Psoas muscle (tissue), 8 donors: ENCODE data around the gene TMEM234. TPM values are rescaled to one million over a fixed set of nuclear protein-coding genes. Genes with fewer than 3 reads are reported as not detected.
"Not testable (repeated sequence)": the region's sequence is repeated elsewhere in the genome, so short reads cannot be mapped to it uniquely, and the experiment has no call there.

ENCODE experiments used
- ATAC-seq, 4 donors: fragments of 200-7000 bp; cut with Tn5 transposase; one replicate each; pipeline ENCODE4 v1.9.1; 2020; ENCODE audit warnings: moderate library complexity in 3 of 4, mild to moderate bottlenecking in 2 of 4
- DNase-seq, 2 donors: peaks; one replicate each; pipeline ENCODE4 v3.0.0-alpha.2; 2020
- H3K27ac ChIP-seq: fragments of 200-600 bp; one replicate; pipeline ENCODE4 v1.8.0; 2022
- H3K27me3 ChIP-seq, 3 donors: fragments of 200-600 bp in 1 of 3; one replicate each; pipeline versions ENCODE4 v1.6.1 to v1.8.0; 2013 to 2022; ENCODE audit warnings: low read length in 2 of 3, mild to moderate bottlenecking in 2 of 3, moderate library complexity in 1 of 3; ENCODE audit not compliant: insufficient read depth in 3 of 3
- H3K36me3 ChIP-seq, 2 donors: fragments of 200-600 bp in 1 of 2; one replicate each; pipeline versions ENCODE4 v1.6.1 to v1.8.0; 2013 to 2022; ENCODE audit warnings: low read depth in 1 of 2, mild to moderate bottlenecking in 1 of 2, moderate library complexity in 1 of 2; ENCODE audit not compliant: insufficient read depth in 1 of 2
- H3K4me1 ChIP-seq: fragments of 200-600 bp; one replicate; pipeline ENCODE4 v1.8.0; 2022
- H3K4me3 ChIP-seq: fragments of 200-600 bp; one replicate; pipeline ENCODE4 v1.8.0; 2022; ENCODE audit warnings: mild to moderate bottlenecking
- H3K9me3 ChIP-seq: fragments of 200-600 bp; one replicate; pipeline ENCODE4 v1.8.0; 2022
- CTCF ChIP-seq: fragments of 200-600 bp; IDR thresholded peaks from one replicate; pipeline ENCODE4 v1.8.0; 2022; ENCODE audit warnings: antibody characterized with exemption
- WGBS, 3 donors: extraction: QIAGEN DNeasy Blood & Tissue Kit; methylation state at CpG; one replicate each; pipeline versions ENCODE4 v1.1.6 to v1.1.7; 2013; 5-methylcytosine and 5-hydroxymethylcytosine counted together
- intact Hi-C, 2 donors: fragments of 100-400 bp; cut with DNase I; formaldehyde crosslinking; loops; one replicate each; pipeline versions ENCODE4 v1.11.0 to v1.14.2; 2022
- polyA plus RNA-seq, 3 donors: library from polyadenylated mRNA; stranded (reverse); fragments of 200-250 nt; gene quantifications; one replicate each; pipeline ENCODE4 v1.2.3, GENCODE V29; 2013
- total RNA-seq, 4 donors: library from RNA; stranded (reverse); fragmentation: NEBNext Ultra II Directional in 2 of 4; extraction: Animal tissue kit (Norgen Biotek cat#: 25700) in 2 of 4; gene quantifications; one replicate each; pipeline versions ENCODE4 v1.2.1 to v1.2.4, GENCODE V29; 2021 to 2023
- donor health status: healthy with polysubstance abuse.
- donor health status: DM: no; HTN: no; CAD: no; lungs with moderate emphysema.
- donor health status: Bipolar disorder and iron deficiency.
- donor health status: healthy.
- donor health status: DM: yes; HTN: yes; CAD: no.
- donor health status: DM: no; HTN: no; CAD: no.
- donor health status: DM: no; HTN: no; CAD: no.
- donor health status: DM: yes; HTN: yes; CAD: no.

TMEM234 gene
- total and polyA plus RNA-seq, 7 donors = 2.6 to 9.8 (median 5.7) TPM

- no peak overlapping the region for H3K4me3 ChIP-seq
- intact Hi-C loops = no loop called here
- H3K9me3 ChIP-seq = no peaks in the 10 kb centered on the region
- no peak for ATAC-seq
- H3K36me3 ChIP-seq = no peaks in the 10 kb centered on the region
- no peaks in the 10 kb centered on the region for H3K27me3 ChIP-seq
- no peak for DNase-seq
- no peaks in the 10 kb centered on the region for H3K4me1 ChIP-seq
- WGBS, 3 donors = 83 to 91% (median 84%) methylated on average over 4 of the region's 4 CpGs
- H3K27ac ChIP-seq = no peak overlapping the region
- no peak for TF ChIP-seq CTCF
Observed at GRCh38 chr1:32263744-32264143, 41.6 kb upstream of the TMEM234 start.

GRCh38 chr1:32263236-32263593 lies 41.1 kb upstream of the TMEM234 start:
- WGBS, 3 donors = 93 to 100% (median 96%) methylated on average over 4 of the region's 4 CpGs
- ATAC-seq, H3K36me3 ChIP-seq, DNase-seq, H3K4me3 ChIP-seq, H3K27me3 ChIP-seq, H3K4me1 ChIP-seq, H3K9me3 ChIP-seq, H3K27ac ChIP-seq, intact Hi-C loops: not testable (repeated sequence)

- no peak for TF ChIP-seq CTCF
- Histone ChIP-seq H3K27ac (no peak overlapping the region), H3K4me1 (no peaks in the 10 kb centered on the region), H3K4me3 (no peak overlapping the region), H3K27me3 (peaks cover 0 to 1% (median 0%) of the 10 kb centered on the region in 3 donors), H3K36me3 (no peaks in the 10 kb centered on the region), H3K9me3 (no peaks in the 10 kb centered on the region)
- 89 to 93% (median 91%) methylated on average over 6 of the region's 6 CpGs for WGBS, 3 donors
- no peak for ATAC-seq
- intact Hi-C loops = no loop called here
- DNase-seq = no peak
Observed at GRCh38 chr1:32257227-32257508, 35.0 kb upstream of the TMEM234 start.

GRCh38 chr1:32256473-32257226 lies 34.5 kb upstream of the TMEM234 start:
- DNase-seq (no peak), ATAC-seq (no peak)
- no peak overlapping the region for H3K27ac ChIP-seq
- H3K36me3 ChIP-seq = no peaks in the 10 kb centered on the region
- no peaks in the 10 kb centered on the region for H3K9me3 ChIP-seq
- H3K4me1 ChIP-seq = no peaks in the 10 kb centered on the region
- intact Hi-C loops = no loop called here
- H3K4me3 ChIP-seq = no peak overlapping the region
- H3K27me3 ChIP-seq = peaks cover 0 to 2% (median 0%) of the 10 kb centered on the region in 3 donors
- TF ChIP-seq CTCF = no peak
- 76 to 78% (median 77%) methylated on average over 9 of the region's 9 CpGs for WGBS, 3 donors

GRCh38 chr1:32255072-32256071 lies 33.2 kb upstream of the TMEM234 start:
- H3K36me3 ChIP-seq = no peaks in the 10 kb centered on the region
- ATAC-seq = no peak
- H3K4me3 ChIP-seq = no peak overlapping the region
- peaks cover 0 to 2% (median 0%) of the 10 kb centered on the region in 3 donors for H3K27me3 ChIP-seq
- TF ChIP-seq CTCF = no peak
- no peak for DNase-seq
- H3K9me3 ChIP-seq = no peaks in the 10 kb centered on the region
- H3K27ac ChIP-seq = no peak overlapping the region
- intact Hi-C loops = no loop called here
- H3K4me1 ChIP-seq = no peaks in the 10 kb centered on the region
- 82 to 85% (median 83%) methylated on average over 10 of the region's 10 CpGs for WGBS, 3 donors
